Inflammatory macrophage treated with lipopolysaccharide for 1 hour (primary cell): ENCODE measurements around the gene RDH14.

ENCODE experiments used
- DNase-seq, 2 donors: peaks; one replicate each; pipeline ENCODE4 v3.0.0-alpha.2; 2020 to 2022

RDH14 gene

DNA sequence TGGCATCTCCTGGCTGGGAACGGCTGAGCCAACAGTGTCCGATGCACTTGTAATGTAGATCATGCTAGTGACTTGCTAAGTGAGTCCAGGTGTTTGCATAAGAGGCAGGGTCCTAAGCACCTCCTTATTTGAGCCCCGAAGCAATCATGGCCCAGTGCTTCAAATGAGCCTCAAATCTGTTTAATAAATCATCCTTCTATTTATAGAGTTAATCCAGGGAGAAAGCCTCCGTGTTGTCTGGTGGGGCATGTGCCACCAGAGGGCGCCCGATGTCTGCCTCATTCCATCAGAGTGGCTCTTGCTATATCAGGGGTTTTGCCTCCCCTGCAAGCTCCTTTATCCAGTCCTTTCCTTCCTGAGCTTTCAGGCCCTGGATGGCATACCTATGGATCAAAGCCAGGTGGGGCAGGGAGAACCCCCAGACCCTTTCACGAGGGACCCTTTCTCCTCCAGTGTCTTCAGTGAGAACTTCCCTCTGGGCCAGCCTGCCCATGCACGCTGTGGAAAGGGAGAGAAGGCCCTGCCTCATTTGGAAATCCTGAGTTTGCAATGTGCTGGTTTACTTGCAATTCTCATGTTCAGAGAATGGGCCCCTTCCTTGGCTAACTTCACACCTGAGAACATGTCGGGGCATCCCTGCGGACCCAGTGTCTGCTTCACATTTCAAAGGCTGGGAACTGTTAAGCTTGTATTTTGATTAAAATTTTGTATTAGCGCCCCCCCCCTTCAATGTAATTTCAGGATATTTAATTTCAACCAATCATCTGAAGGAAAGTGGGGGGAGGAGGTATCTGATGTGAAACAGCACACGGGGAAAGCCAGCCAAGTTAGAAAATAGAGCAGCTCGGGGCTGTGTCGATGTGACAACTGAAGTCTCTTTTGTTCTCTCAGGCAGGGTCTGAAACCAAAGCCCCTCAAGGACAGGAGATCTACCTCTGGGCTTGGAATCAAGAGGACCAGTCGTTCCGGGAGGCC, 39.7 kb downstream of the RDH14 start:
- peak; percentile 16 to 79 for DNase-seq

DNA sequence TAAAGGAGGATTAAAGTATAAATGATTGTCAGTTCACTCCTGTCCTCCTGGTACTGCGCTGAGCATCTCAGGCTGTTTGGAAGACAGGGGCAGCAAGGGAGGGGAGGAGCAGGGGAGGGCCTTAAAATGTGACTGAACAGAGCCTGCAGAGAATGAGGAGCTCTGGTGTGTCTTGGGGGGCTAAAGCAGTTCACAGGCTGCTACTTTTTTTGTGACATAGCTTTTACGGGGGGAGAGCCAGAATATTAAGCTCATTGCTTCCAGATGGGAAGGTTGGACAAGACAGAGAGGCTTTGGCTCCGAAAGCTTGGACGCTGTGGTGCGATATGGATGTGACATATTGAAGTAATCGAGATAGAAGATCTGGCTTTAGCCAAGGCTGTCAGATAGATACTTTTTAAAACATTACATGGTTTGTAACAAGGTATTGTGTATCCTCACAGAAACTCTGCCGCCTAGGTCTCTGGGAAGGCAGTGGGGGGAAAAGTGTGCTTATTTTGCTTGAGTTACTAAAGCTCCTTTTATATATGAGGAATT, 40.5 kb downstream of the RDH14 start:
- DNase-seq: no peak

DNA sequence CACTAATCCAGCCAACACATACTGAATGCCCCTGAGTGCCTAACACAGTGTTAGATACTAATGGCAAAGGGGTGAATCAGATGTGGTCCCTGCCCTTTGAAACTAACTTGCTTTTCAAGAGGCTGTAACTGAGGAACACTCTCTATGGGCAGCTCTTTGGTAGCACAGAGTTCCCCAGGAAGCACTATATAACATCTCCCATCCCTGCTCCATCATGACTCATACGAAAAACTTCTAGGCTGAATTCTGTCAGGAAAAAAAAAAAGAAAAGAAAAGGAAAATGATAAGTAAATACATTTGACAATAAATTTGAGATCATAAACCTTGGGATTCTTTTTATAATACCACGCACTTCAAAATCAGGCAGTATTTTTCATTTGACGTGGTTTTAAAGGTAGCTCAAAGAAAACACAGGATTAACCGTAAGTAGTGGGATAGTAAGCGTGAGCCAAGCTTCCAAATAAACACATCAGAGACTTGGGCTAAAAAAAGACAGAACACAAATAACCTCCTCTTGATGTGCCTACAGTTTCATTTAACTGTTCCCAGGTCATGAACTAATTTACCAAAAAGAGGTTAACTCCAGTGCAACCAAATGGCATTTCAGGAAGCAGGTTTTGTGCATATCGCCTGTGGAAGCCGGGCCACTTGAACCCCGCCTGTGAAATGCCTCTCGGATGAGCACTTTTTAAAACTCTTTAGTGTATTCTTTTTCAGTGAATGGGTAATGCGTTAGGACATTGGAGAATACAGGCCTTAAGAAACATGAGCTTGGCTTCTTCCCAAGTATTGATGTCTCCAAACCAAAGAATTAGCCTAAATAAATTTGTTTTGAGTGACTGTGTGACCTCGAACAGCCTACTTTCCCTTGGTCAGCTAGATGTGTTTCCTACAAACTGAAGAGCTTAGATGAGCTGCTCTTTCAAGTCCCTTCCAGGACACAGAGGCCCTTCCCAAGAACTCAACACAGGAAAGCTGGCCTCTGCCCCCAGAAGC, 42.0 kb downstream of the RDH14 start:
- DNase-seq: no peak

DNA sequence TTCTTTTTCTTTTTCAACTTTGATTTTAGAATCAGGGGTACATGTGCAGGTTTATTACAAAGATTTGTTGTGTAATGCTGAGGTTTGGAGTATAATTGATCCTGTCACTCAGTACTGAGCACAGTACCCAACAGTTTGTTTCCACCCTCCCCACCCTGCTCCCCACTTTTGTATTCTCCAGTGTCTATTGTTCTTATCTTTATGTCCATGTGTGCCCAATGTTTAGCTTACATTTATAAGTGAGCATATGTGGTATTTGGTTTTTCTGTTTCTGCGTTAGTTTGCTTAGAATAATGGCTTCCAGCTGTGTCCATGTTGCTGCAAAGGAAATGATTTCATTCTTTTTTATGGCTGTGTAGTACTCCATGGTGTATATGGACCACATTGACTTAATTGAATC, 43.1 kb downstream of the RDH14 start:
- DNase-seq: no peak

DNA sequence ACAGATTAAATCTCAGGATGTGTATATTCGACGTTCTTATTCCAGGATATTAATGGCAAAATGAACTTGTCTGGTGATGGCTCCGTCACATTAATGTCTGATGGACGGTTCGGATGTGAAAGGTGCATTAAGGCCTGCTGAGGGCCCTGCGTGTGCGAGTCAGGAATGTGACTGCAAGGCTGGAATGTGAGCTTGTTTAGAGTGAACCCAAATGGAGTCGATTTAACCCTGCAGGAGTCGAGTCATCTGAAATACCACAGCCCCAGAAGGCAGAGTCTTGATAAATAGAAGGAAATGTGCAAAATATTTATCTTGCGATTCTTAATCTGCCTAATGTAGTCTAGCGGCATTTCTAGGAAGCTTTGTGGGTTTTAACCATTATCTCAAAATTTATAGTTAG, 44.3 kb downstream of the RDH14 start:
- DNase-seq: no peak

DNA sequence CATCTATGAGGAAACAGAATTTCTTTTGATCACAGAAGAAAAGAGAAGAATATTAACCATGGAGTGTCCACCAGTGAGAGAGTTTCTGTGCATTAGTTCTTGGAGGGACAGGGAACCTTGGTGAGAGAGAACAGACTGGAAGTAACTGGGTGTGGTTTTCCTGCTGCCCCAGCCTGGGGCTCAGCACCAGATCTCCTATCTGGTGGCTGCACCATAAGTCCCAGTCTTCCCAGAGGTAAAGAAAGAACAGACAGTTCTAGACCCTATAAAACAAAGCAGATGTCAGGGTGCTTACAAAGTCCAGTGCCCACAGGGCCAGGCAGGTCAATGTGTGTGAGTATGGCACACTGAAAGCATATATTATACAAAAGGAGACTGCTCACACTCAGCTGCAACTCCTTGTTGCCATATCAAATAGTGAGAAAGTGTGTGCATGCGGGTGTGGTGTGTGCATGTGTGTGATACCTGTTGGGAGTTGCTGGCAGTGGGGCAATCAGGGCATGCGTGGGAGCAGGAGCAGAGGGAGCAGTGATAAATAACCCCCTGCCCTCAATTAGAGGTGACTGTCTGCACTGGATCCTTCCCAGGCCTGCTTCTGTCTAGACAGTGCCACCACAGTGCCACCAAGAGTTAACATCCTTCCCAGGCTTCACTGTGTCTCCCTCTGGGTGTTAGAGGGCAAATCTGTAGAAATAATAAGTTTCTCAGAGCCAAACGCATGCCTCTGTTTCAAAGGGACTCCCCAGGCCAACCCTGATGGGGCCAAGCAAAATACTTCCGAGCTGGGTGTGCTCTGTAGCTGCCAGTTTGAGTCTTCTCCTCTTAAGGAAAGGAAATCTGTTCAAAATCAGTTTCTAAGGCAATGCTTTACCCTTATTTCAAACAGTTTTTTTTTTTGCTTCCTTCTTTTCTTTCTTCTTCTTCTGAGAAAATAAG, 45.7 kb downstream of the RDH14 start:
- DNase-seq: no peak

DNA sequence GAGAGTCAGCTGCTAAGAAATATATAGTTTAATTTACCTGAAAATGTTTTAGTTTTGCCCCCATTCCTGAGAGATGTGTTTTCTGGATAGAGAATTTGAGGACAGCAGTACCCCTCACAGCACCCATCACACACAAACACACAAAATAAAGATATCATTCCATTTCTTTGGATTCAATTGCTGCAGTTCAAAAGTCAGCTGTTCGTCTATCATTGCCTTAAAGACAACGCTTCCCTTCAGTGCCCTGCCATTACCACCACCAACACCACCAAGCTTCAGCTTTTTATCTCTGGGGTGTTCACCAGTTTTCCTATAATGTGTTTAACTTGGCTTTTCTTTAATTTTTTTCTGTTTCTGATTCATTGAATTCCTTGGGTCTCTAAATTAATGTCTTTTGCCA, 49.7 kb downstream of the RDH14 start:
- no peak for DNase-seq

DNA sequence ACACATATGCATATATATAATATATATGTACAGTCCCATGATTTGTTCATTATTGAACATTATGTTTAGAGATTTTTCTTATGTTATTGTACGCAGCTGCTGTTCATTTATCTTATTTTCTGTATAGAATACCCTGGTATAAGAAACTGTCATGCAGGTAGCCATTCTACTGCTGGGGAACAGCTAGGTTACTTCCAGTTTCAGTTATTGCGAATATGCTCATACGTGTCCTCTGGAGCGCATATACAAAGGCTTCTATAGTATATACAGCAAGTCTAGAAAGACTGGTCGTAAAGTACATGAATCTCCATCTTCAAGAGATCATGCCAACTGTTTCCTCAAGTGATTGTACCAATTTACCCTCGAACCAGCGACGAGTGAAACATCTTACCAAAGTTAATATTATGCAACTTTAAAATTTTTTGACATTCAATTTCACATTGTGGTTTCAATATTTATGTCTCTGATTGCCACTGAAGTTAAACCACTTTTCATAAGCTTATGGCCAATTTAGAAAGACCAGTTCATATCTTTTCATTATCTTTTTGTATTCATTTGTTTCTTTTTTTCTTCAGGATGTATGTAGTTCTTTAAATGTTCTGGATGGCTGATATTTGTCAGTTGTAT, 53.5 kb downstream of the RDH14 start:
- DNase-seq: peak in 1 of 2 donors; percentile 62

DNA sequence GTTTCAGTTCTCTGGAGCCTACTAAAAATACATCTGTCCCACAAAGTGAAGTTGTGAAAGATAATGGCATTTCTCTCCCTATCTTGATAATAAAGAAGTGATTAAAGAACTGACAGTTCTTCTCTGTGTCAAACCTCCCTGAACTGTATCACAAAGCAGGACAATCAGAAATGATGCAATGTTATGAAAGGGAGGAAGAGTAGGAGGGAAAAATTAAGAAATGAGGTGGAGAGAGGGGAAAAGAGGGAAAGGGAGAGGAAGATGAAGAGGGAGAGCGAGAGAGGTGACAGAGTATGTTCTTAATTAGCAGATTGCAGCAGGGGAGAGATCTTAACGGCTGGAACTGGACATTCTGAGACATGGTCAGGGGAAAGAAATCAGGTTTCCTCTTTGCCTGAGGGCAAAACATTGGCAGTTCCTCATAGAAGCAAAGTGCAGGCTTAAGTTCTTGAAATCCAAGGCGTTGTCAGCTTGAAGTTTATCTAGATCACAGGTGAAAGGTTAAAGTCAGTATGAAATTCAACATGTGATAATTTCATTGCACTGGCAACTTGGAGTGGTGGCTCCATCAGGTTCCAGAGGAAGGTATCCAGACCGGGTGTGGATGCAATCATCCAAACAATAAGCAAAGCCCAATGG, 54.6 kb downstream of the RDH14 start:
- no peak for DNase-seq
